ENCODE measurements around the gene DOK7. TPM values are rescaled to one million over a fixed set of nuclear protein-coding genes. Genes with fewer than 3 reads are reported as not detected.

DOK7 gene
- total RNA-seq, 1 experiment from 2014 or later, result 9.6 TPM

DNA sequence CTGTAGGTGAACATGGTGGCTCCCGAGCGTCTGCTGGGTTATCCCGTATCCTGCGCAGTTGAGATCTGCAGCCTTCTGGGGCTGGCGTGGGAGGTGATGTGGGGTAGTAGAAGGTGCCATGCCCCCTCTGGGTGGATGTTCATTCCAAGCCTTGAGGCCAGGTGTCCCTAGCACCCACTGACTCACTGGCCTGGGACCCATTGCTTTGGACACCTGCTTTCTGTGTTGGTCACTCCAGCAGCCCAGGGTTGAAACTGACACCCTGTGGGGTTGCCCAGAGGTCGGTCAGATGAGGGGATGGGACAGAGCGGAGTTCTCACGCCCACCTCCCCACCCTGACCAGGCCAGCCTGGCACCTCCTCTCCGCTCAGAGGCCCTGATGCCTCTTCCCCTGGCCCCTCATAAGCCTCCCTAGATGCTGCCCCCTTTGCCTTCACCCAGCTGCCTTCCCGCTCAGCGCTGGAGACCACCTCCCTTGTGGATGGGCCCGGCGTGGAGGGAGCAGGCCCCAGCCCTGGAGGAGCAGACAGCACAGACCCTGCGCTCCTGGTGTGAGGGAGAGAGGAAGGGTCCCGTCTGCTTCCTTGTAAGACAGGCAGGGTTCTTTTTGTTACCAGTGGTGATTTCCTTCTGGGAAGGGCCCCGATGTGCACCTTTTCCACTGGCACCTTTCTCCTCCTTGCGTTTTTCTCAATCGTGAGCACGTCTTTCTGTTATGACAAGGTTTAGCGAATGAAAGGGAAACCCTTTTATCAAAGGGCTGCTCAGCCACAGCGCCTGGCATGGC lies 2.0 kb downstream of the DOK7 start:
- H3K36me3 ChIP-seq, result no peaks in the 10 kb centered on the region
- no peak for DNase-seq

DNA sequence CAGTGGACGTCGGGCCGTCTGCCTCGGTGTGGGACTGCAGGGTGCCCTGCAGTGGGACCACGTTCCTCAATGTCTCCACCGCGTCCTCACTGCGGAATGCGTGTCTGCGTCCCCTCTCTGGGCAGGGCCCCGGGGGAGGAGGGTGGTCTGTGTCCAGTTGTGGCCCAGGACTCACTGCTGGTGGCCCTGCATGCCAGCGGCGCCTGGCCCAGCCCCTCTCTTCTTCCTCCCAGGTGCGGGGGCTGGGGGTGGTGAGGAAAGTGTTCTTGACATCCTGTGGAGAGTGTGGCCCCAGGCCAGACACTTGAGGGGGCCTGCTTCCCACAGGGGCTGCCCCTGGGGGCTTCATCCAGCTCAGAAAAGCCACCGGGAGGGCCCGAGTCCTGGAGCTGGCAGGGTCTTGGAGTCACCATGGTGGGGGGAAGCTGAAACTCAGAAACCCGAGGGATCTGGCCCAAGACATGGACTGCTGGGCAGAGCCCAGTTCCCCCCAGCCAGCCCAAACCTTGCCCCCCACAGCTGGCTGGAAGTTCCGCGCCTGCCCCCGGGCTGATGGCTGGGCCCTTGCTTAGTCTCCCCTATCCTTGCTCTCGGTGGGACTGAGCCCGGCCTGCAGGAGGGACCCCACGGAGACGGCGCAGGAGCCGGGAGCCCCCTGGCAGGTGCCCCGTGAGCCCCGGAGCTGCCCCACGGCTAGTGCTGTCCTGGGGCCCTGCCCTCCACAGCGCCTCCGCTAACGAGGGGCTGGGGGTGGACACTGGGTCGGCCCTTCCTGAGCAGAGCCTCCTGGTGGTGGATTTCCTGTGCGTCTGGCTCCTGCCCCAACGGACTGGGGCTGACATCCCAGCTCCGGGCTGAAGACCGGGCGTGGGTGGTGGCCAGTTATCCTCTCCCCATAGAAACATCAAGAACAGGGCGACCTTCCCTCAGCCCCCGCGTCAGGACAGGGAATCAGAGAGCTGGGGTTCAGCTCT lies 2.9 kb downstream of the DOK7 start:
- no peak overlapping the region for H3K4me3 ChIP-seq
- DNase-seq, result no peak
- no peaks in the 10 kb centered on the region for H3K36me3 ChIP-seq
- H3K27me3 ChIP-seq, result no peaks in the 10 kb centered on the region
- no peaks in the 10 kb centered on the region for H3K9me3 ChIP-seq

More for the DNA sequence above, 2.0 kb downstream of the DOK7 start:
- Histone ChIP-seq H3K4me3 (no peak overlapping the region), H3K9me3 (no peaks in the 10 kb centered on the region), H3K27me3 (no peaks in the 10 kb centered on the region)

DNA sequence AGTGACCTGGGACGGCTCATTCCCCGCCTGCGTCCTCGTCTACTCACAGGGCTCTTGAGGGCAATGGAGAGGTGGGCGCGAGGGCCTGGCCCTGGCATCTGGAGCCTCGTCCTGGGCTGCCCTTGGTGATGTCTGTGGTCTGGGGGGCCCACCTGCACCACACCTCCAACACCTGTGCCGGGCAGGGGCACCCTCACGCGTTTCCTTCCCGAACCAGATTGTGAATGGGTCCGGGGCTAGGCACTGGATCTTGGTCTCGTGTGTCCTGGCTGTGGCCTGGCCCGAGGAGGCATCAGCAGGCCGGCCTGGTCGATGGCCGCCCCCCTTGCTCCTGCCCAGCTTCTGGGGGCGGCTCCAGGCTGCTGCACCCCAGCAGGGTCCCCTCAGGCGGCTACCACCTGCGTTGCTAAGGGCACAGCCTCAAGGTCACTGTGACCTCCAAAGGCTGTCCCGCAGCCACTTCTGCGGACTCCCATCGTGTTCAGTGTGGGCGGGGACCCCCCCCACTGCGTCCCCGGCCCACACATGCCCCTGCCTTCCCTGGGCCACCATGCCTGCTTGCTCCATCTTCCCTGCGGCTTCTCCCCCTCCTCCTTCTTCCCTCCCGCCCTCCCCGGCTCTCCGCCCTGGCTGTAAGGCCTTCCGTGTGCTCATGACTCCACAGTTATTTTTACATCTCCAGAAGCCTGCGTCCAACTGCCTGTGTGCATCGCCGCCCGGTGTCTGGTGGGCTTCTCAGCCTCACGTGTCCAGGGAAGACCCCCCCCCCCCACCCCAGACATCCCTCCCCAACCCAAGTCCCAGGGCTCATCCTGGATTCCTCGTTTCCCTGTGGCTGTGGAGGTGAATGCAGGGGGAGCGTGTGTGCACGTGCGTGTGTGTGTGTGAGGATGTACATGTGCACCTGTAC lies 3.8 kb downstream of the DOK7 start:
- H3K9me3 ChIP-seq, result no peaks in the 10 kb centered on the region
- no peaks in the 10 kb centered on the region for H3K27me3 ChIP-seq
- no peaks in the 10 kb centered on the region for H3K36me3 ChIP-seq
- H3K4me3 ChIP-seq, result no peak overlapping the region
- no peak for DNase-seq

DNA sequence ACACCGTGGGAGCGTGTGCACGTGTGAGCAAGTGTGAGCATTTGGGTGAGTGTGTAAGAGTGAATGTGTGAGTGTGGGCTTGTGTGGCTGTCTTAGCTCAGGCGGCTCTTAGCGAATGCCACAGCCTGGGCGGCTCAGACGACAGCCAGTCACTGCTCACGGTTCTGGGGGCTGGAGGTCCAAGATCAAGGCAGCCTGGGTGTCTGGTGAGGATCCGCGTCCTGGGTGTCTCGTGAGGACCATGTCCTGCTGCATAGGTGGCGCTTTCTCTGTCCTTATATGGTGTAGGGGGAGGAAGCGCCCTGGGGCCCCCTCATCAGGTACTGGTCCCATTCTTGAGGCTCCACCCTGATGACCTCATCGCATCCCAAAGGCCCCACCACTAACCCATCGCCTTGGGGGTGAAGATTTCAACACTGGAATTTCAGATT lies 4.5 kb downstream of the DOK7 start:
- H3K9me3 ChIP-seq, result no peaks in the 10 kb centered on the region
- H3K36me3 ChIP-seq, result no peaks in the 10 kb centered on the region
- no peak for DNase-seq
- H3K27me3 ChIP-seq, result no peaks in the 10 kb centered on the region
- H3K4me3 ChIP-seq, result no peak overlapping the region

DNA sequence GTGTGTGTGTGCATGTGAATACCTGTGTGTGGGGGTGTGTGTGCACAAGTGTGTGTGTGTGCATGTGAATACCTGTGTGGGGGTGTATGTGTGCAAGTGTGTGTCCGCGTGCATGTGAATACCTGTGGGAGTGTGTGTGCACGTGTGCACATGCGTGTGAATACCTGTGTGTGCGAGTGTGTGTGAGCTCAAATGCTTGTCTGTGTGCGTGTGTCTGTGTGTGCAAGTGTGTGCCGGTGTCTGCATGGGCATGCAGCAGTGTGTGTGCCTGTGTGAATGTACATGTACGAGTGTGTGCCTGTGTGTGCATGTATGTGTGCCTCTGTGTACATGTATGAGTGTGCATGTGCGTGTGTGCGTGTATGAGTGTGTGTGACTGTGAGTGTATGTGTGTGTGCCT lies 5.0 kb downstream of the DOK7 start:
- no peaks in the 10 kb centered on the region for H3K27me3 ChIP-seq
- no peak for DNase-seq
- no peak overlapping the region for H3K4me3 ChIP-seq
- no peaks in the 10 kb centered on the region for H3K9me3 ChIP-seq
- no peaks in the 10 kb centered on the region for H3K36me3 ChIP-seq

DNA sequence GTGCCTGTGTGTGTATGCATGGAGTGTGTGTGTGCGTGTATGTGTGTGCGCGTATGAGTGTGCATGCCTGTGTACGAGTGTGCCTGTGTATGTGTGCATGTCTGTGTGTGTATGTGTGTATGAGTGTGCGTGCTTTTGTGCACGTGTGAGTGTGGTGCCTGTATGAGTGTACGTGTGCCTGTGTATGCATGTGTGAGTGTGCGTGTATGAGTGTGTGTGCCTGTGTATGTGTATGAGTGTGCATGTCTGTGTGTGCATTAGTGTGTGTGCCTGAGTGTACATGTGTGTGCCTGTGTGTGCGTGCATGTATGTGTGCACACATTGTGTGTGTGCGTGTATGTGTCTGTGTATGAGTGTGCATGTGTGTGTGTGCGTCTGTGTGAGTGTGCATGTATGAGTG lies 5.7 kb downstream of the DOK7 start:
- Histone ChIP-seq H3K36me3 (no peaks in the 10 kb centered on the region), H3K4me3 (no peak overlapping the region), H3K27me3 (no peaks in the 10 kb centered on the region), H3K9me3 (no peaks in the 10 kb centered on the region)
- no peak for DNase-seq

DNA sequence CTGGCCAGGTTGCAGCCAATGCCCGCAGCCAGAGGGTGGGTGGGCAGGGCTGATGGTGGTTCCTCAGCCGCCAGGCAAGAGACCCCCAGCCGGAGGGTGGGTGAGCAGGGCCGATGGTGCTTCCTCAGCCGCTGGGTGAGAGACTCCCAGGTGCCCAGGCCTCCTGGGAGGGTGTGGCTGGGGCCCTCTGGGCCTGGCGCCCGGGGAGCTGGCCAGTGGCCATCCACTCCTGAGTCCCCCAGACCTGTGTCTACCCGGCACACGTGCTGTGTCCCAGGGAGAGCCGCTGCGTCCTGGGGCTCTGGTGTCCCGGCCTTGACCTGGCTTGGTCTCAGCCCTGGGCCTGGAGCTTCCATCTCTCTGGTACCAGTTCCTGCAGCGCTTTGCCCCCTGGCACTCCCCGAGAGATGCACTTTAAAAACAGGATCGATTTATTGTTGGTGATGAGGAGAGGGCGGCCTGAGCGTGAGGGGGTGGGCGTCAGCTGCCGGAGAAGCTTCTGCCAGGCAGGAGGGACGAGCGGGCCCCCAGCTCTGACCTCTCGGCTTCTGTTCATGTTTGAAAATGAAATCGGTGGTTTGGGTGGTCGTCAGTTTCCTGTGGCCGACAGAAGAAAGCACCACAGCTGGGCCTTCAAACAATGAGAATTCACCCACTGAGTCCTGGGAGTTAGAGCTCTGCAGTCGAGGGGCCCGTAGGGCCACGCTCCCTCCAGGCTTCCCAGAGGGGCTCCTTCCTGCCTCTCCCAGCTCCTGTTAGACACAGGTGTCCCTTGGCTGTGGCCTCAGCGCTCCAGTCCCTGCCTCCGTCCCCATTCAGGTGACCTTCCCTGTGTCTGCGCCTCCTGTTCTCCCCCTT lies 6.5 kb downstream of the DOK7 start:
- no peaks in the 10 kb centered on the region for H3K27me3 ChIP-seq
- no peaks in the 10 kb centered on the region for H3K36me3 ChIP-seq
- DNase-seq, result no peak
- no peak overlapping the region for H3K4me3 ChIP-seq
- no peaks in the 10 kb centered on the region for H3K9me3 ChIP-seq

DNA sequence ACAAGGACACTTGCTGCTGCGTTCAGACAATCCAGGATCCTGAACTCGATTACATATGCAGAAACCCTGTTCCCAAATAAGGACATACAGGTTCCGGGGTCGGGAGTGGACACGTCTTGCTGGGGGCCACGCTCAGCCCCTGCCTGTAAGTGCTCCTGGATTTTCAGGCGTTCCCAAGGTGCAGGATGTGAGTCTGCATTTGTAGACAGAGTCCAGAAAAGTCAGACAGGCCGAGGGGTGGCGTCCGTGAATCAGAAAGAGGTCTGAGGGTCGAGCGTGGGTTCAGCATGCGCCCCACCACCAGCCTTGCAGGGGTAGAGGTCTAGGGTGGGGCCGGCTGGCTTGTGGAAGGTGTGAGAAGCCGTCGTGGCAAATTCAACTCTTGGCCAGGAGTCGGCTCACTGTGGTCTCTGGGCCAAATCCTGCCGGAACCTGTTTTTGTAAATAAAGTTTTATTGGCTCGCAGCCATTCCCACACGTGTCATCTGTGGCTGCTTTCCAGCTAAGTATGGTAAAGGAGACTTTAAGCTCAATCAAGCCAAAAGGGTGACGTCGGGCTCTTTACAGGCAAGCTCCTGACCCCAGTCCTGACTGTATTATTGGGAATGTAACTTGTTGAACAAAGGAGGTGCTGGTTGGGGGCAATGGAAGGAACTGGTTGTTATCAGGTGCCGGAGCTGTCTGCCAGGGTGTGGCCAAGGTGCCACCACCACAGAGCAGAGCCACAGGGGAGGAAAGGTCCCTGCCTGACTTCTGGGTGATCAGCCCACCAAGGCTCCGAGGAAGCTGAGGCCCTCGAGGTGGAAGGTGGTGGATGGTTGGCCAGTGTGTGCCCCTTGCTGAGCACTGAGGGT lies 7.4 kb downstream of the DOK7 start:
- Histone ChIP-seq H3K9me3 (no peaks in the 10 kb centered on the region), H3K36me3 (no peaks in the 10 kb centered on the region), H3K4me3 (no peak overlapping the region), H3K27me3 (no peaks in the 10 kb centered on the region)
- DNase-seq, result peak; percentile 80

DNA sequence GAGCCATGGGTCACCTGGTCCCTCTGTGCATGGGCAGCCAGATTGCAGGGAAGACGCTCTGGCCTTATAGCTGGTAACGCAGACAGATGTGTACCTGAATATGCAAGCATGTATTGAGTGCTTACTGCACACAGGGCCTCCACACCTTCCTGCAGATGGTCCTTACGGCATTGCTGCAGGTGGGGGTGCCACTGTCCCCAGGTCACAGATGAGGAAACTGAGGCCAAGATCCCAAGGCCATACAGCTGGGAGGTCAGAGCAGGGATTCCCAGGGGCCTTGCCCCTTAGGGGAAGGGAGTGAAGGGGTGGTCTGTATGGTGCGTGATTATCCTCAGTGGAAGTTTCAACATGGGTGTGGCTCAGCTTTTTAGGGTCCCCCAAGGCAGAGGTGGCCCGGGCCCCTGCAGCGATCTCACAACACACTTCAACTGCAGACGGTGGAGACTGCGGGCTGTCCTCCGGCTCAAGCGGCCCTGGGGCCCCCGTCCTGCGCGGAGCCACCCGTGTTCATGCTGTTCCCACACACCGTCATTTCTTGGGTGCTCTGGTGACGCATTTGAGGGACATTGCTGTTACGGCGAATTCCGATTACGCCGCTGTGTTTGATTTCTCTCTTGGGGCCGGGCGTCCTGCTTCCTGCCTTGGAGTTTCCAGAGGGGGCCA lies 8.1 kb downstream of the DOK7 start:
- Histone ChIP-seq H3K27me3 (no peaks in the 10 kb centered on the region), H3K4me3 (no peak overlapping the region), H3K9me3 (no peaks in the 10 kb centered on the region), H3K36me3 (no peaks in the 10 kb centered on the region)
- DNase-seq, result no peak

DNA sequence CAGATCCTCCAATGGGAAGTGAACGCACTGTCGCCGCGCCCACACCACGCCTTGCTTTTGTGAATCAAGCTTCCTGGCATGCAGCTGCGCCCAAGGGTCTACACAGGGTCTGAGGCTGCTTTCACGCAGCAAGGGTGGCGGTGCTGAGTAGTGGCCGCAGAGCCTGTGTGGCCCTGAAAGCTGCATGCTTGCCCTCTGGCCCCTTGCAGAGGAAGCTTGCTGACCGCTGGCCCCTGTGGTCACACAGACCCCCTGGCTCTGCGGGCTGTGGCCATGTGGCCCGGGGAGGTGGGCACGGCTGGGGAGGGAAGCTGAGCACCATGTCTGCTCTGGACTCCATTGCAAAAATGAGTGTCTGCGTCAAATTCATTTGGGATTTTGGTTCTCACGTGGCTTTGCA lies 8.8 kb downstream of the DOK7 start:
- H3K36me3 ChIP-seq, result no peaks in the 10 kb centered on the region
- H3K4me3 ChIP-seq, result no peak overlapping the region
- no peak for DNase-seq
- H3K27me3 ChIP-seq, result no peaks in the 10 kb centered on the region
- no peaks in the 10 kb centered on the region for H3K9me3 ChIP-seq

DNA sequence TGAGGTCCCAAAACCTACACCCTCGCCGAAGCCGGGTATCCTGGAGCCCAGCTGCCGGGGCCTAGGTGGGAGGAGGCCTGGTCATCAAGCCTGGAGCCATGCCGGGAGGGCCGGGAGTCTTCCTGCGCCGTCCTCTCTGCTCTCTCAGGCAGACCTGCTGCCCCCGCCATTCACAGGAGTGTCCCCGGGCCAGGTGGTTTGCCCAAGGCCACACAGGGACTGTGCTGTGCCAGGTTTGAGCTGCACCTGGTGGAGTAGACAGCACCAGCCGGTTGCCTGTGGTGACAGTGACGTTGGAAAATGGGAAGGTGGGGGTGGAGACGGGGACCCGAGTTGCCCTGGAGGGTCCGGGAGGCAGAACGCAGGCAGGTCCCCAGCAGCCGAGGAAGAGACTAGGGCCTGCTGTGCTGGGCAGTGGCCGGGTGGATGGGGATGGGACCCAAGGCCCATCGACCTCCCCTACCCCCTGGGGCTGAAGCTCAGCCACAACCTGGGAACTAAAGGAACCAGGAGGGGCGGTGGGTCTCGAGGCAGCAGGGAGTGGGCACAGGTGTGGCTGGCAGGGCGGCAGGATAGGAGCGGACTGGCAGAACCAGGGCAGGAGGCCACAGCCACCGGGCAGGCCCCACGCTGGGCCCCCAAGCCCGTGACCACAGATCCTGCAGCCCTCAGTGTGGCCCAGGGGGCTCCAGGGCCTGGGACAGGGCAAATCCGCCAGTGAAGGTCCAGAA lies 9.5 kb downstream of the DOK7 start:
- no peak for DNase-seq
- no peaks in the 10 kb centered on the region for H3K36me3 ChIP-seq
- H3K4me3 ChIP-seq, result no peak overlapping the region
- H3K9me3 ChIP-seq, result no peaks in the 10 kb centered on the region
- no peaks in the 10 kb centered on the region for H3K27me3 ChIP-seq

DNA sequence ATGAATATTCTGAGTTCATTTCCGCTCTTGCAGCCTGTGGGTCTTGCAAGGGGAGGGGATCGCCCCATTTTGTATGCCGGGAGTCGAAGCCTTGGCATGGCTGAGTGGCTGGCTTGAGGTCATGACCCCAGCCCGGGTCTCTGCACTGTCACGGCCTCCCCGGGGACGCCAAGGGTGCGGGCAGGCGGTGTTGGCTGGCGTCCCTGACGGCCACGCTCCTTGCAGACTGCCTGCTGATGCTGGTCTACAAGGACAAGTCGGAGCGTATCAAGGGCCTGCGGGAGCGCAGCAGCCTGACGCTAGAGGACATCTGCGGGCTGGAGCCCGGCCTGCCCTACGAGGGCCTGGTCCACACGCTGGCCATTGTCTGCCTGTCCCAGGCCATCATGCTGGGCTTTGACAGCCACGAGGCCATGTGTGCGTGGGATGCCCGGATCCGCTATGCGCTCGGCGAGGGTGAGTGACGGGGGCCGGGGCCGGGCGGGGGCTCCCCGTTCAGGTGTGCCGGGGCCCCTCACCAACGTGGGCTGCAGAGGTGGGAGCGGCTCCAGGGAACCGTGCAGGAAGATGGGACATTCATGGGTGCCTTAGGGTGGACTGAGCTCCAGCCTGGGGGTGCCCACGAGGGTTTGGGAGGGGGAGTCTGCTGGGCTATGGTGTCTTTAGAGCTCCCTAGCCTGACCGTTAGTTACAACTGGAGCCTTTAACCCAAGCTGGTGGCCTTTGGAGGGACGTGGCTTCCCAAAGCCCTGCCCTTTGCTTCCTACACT lies 10.3 kb downstream of the DOK7 start:
- Histone ChIP-seq H3K36me3 (no peaks in the 10 kb centered on the region), H3K4me3 (no peak overlapping the region), H3K9me3 (no peaks in the 10 kb centered on the region), H3K27me3 (no peaks in the 10 kb centered on the region)
- DNase-seq, result no peak

DNA sequence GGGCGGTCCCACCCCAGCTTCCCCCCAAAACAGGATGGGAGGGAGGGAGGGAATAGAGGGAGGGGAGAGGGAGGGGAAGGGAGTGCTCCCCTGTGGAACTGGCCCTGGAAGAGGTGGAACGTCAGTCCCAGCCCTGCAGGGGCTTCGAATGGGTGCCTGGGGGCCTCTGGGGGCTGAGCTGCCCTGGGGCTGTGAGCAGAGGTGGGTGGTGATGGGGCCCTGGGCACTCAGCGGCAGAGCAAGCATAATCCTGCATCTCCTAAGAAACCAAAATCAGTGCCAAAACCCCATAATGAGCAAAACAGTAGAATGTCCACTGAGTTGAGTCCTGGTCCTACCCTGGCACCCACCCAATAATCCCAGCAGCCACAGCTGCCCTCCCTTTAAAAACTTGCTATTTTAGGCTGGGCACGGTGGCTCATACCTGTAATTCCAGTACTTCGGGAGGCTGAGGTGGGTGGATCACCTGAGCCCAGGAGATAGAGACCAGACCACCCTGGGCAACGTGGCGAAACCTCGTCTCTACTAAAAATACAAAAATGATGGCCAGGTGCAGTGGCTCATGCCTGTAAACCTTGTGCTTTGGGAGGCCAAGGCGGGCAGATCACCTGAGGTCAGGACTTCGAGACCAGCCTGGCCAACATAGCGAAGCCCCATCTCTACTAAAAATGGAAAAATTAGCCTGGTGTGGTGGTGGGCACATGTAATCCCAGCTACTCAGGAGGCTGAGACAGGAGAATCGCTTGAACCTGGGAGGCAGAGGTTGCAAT lies 11.1 kb downstream of the DOK7 start:
- no peak for DNase-seq
- Histone ChIP-seq H3K4me3 (no peak overlapping the region), H3K27me3 (no peaks in the 10 kb centered on the region), H3K36me3 (no peaks in the 10 kb centered on the region), H3K9me3 (no peaks in the 10 kb centered on the region)

Data from MG63 (cell line).